HG02885 (cell line): ENCODE results near the gene LRRC23.
"Not testable (repeated sequence)": the region's sequence is repeated elsewhere in the genome, so short reads cannot be mapped to it uniquely, and the experiment has no call there.

Experiments used
- ATAC-seq: cut with Tn5 transposase; IDR thresholded peaks from one replicate; pipeline ENCODE4 v1.9.1; 2021; ENCODE audit warnings: mild to moderate bottlenecking; ENCODE audit not compliant: unreplicated experiment, poor library complexity

The LRRC23 gene

DNA sequence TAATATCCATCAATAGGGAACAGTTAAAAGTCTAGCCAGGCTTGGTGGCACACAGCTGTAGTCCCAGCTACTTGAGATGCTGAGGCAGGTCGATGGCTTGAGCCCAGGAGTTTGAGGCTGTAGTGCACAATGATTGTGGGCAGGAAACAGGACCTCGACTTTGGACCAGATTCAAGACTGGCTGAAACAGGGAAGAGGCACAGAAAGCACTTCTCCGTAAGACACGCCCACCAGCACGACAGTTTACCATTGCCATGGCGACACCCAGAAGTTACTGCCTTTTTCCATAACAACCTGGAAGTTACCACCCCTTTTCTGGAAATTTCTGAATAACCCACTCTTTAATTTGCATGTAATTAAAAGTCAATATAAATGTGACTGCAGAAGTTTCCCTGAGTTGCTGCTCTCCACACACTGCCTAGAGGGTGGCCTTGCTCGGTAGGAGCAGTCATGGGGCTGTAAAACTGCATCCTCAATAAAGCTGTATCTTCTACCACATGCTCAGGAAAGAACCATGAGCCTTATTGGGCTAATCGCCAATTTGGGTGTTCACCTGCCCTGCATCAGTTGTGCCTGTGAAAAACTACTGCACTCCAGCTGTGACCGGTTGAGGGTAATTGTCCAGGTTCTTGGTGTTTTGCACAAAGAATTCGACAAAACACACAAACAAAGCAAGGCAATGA lies 4.6 kb upstream of the LRRC23 start:
- no peak for ATAC-seq

DNA sequence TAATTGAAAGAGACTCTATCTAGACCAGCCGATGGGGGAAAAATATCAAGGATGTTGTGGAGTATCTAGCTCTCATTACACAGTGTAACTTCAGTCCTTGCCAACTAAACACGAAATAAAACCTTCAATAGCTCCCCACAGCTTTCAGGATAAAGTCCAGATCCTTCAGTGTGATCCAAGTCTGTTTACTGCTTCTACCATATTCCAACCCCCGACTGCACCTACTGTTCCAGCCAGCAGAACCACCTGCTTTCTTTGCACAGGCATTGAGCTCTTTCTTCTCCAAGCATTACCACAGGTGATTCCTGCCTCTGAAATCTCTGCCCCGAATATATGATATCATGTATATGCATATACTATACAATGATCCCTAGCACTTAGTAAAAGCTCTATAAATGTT lies 2.2 kb upstream of the LRRC23 start:
- ATAC-seq = no peak

DNA sequence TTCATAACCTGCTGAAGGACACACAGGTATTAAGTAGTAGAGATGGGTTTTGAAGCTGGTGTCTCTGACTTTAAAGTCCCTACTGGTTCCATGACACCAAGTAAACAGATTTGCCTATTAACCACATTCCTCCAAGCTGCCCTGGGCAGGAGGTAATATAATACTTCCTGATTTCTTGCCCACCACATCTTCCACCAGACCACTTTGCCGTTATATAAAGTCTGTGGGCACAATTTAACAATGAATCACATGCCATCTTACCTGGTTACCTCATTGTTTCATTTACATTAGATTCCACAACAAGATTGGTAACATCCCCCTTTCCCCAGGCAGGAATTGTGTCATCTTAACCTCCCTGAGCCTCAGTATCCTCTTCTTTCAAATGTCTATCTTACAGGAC lies 900 bp upstream of the LRRC23 start:
- no peak for ATAC-seq

- no peak for ATAC-seq
Observed at GRCh38 chr12:6905414-6906040, 905 bp downstream of the LRRC23 start.

DNA sequence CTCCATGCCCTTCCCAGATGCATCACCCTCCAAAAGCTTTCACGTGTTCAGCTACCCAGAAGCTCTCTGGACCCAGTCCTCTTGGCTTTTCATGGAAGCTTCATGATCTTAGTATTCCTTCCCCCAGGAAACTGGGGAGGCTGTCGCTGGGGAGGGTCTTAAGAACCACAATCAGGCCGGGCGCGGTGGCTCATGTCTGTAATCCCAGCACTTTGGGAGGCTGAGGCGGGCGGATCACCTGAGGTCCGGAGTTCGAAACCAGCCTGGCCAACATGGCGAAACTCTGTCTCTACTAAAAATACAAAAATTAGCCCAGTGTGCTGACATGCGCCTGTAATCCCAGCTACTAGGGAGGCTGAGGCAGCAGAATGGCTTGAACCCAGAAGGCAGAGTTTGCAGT lies 3.5 kb downstream of the LRRC23 start:
- not testable (repeated sequence) for ATAC-seq

DNA sequence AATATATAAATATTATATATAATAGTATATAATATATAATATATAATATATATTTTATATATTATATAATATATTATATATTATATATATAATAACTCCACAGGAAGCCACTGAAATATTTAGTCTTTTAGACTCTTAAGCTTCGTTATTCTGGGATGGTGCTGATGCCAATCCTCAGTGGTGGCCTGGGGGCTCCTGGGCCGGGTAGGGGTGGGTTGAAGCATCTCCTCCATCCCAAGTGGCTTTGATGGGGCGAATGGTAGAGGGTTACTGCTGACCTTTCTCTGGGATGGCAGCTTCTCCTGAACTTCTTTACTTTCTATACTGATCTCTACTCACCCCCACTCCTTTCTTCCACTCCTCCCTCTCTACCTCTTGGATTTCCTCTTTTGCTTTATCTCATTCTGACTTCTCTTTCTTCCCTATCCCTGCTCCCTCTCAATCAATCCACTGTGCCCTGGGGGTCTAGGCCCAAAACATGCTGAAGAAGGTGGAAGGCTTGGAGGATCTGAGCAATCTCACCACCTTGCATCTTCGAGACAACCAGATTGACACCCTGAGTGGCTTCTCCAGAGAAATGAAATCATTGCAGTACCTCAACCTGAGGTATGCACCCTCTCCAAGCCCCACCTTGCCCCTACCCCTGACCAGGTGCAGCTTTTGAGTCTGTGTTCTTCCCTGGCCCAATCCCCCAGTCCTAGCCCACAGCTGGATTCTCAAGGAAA lies 5.0 kb downstream of the LRRC23 start:
- ATAC-seq = no peak

- ATAC-seq = no peak
Observed at GRCh38 chr12:6912164-6912935, 7.7 kb downstream of the LRRC23 start.

DNA sequence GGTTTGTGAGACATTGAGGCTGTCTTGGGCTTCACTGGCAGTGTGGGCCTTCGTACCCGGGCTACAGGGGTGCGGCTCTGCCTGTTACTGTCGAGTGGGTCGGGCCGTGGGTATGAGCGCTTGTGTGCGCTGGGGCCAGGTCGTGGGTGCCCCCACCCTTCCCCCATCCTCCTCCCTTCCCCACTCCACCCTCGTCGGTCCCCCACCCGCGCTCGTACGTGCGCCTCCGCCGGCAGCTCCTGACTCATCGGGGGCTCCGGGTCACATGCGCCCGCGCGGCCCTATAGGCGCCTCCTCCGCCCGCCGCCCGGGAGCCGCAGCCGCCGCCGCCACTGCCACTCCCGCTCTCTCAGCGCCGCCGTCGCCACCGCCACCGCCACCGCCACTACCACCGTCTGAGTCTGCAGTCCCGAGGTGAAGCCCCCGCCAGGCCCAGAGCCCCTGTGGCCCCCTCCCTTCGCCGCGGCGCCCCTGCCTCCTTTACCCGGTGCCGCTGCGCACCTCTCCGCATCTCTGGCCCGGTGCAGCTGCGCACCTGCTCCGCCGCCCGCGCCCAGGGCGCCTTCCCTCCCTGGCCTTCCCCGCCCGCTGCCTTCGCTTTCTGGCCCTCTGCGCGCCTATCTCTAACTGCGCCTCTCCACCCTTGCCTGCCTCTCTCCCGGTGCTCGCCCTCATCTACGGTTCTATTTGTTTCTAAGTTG lies 9.8 kb downstream of the LRRC23 start, which contains the start of gene ENO2:
Gene ENO2 (plus strand): TSS at position 335 of the 701 bp plus-strand sequence. CDS start 1,253 bp downstream, outside the sequence.
- ATAC-seq = peak; percentile 74

- no peak for ATAC-seq
Observed at GRCh38 chr12:6914947-6915788, 10.5 kb downstream of the LRRC23 start.

- ATAC-seq = no peak
Observed at GRCh38 chr12:6915789-6916285, 11.2 kb downstream of the LRRC23 start.

DNA sequence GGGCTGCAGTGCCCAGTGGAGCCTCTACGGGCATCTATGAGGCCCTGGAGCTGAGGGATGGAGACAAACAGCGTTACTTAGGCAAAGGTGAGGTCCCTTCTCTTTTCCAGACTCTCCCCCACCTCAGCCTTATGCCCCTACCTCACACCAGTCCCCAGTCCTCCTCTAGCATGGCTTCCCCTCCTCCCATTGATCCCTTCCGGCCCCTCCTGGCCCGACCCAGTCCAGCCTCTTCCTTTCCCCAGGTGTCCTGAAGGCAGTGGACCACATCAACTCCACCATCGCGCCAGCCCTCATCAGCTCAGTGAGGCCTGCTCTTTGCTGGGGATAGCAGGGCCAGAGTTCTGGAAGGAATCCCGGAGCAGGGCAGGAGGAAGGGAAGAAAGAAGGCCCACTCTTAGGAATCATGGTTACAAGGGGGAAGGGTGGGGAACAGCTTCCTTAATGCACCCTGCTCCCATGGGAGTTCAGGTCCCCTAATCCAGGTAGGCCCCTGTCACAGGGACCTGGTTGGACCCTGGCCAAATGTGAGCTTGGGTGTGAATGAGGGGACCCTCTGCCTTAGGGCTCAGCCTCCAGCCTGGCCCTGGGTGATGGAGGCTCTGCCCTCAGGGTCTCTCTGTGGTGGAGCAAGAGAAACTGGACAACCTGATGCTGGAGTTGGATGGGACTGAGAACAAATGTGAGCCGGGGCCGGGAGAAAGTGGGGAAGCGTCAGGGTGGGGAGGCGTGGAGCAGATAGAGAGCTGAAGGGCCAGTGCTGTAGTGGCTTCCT lies 12.0 kb downstream of the LRRC23 start:
- ATAC-seq = no peak

- ATAC-seq = no peak
Observed at GRCh38 chr12:6917491-6918231, 13.0 kb downstream of the LRRC23 start.

DNA sequence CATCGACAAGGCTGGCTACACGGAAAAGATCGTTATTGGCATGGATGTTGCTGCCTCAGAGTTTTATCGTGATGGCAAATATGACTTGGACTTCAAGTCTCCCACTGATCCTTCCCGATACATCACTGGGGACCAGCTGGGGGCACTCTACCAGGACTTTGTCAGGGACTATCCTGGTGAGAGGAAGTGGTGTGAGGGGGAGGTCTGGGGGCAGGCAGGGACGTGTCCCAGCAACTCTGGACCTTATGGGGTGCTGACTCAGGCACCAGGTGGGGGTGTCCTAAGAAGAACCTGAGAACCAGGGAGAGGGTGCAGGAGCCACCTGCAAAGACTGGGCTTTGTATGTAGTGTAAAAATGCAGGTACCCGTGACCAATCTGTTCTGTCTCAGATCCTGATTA lies 15.0 kb downstream of the LRRC23 start:
- ATAC-seq = no peak

- no peak for ATAC-seq
Observed at GRCh38 chr12:6921539-6921938, 16.9 kb downstream of the LRRC23 start.

- no peak for ATAC-seq
Observed at GRCh38 chr12:6921996-6922946, 17.6 kb downstream of the LRRC23 start.

DNA sequence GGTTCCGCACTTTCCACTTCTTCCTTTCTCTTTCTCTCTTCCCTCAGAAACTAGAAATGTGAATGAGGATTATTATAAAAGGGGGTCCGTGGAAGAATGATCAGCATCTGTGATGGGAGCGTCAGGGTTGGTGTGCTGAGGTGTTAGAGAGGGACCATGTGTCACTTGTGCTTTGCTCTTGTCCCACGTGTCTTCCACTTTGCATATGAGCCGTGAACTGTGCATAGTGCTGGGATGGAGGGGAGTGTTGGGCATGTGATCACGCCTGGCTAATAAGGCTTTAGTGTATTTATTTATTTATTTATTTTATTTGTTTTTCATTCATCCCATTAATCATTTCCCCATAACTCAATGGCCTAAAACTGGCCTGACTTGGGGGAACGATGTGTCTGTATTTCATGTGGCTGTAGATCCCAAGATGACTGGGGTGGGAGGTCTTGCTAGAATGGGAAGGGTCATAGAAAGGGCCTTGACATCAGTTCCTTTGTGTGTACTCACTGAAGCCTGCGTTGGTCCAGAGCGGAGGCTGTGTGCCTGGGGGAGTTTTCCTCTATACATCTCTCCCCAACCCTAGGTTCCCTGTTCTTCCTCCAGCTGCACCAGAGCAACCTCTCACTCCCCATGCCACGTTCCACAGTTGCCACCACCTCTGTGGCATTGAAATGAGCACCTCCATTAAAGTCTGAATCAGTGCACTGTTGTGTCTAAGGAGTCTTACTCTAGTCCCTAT lies 18.5 kb downstream of the LRRC23 start:
- no peak for ATAC-seq
